ENCODE results near the gene NRG3. TPM values are rescaled to one million over a fixed set of nuclear protein-coding genes. Genes with fewer than 3 reads are reported as not detected.
A peak's percentile ranks its signal among the peaks of the same experiment; 100 is the strongest.
"Not testable (repeated sequence)": the region's sequence is repeated elsewhere in the genome, so short reads cannot be mapped to it uniquely, and the experiment has no call there.

NRG3 gene
- total RNA-seq, 1 experiment from 2014 or later, result not detected

DNA sequence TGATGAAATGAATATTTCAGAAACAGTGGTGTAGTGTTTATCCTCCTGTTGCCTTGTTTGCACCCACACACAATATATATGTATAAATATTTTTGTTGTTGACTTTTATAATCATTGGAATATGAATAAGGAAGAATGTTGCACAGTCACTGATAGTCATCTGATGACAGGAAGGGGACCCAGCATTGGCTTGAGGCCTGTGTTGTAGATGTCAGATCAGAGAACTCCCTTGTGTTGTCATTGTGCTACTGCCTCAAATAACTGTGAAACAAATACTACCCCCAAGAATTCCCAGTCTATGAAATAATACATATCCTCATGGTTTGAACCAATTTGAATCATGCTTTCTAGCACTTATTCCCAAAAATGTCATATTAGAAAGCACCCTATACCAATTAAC is 84.0 kb downstream of the NRG3 start:
- no peak for DNase-seq (ENCODE audit: low spot score)

DNA sequence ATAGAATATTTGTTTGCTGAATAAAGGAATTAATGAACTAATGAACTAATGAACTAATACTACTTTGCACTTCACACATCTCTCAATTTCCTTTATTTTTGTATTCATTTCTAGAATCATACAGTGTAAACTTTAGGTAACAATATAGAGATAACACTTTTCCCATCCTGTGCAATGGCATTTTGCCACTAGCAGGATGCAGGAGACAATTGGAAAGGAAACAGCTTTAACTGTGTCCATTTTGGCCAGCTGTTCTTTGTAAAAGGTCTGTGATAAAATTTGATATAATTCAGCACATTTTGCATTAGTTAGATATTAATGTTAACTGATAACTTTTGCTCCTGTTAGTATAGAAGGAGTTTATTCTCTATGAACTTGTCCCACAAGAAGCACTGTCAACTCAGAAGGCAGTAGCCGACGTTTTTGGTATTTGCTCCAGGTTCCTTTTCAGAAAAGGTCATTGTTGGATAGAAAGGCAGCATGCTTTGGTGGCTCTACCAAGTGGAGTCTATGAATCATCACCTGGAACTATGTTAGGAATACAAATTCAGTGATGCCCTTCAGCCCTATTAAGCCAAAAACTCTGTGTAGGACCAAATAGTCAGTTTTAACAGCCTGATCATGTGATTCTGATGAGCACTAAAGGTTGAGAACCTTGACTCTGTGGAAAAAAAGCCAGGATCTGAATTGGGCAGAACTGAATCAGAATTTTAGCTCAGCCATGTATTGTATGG is 86.6 kb downstream of the NRG3 start:
- no peak for DNase-seq (ENCODE audit: low spot score)

DNA sequence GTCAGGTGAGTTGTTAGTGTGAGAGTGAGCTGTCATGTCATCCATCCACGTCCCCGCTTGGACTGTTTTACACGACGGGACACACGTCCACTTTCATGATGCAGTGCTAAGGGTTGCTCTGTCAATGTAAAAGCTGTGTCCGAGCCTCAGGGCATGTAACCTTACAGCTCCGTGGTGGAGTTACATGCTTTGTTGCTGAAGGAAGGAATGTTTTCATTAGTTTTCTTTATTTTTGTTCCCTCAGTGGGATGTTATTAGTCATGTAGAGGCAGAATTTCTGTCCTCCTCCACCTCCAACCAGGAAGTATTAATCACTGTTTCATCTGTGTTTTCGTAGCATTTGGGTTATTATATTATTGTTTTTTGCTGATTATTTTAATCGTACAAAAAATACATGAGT is 88.6 kb downstream of the NRG3 start:
- DNase-seq (ENCODE audit: low spot score), result no peak

DNA sequence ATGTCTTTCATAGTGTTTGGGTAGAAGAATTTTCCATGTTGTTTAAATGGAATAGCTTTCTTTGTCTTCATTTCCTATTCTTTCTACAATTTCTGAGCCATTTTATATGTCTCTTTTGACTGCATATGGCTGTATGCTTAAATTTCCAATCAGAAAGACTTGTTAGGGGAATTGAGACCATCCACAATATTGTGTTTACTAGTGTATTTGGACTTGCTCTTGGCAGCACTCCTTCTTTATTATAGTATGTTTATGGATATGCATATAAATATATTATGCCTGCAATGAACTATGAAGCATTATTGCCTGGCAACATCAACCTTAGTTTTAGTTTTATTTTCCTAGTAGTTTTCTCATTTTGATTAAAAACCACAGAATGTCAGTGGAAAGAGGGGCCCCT is 92.7 kb downstream of the NRG3 start:
- no peak for DNase-seq (ENCODE audit: low spot score)

DNA sequence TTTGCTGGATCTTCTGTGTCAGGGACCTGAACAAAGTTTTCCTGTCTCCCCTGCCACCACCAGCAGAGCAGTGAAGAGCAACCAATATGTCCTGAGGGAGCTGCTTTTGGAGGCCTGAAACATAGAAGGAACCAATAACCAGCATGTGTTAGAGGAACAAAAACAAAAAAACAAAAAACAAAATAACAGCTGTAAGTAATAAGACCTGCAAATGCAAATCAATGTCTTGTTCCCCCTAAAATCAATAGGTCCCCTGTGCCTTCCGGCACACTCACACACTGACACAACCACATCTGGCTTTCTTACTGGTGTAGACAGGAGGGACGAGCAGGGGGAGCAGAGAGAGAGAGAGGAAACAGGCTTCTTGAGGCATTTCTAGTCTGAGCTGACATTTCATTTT is 94.1 kb downstream of the NRG3 start:
- no peak for DNase-seq (ENCODE audit: low spot score)

DNA sequence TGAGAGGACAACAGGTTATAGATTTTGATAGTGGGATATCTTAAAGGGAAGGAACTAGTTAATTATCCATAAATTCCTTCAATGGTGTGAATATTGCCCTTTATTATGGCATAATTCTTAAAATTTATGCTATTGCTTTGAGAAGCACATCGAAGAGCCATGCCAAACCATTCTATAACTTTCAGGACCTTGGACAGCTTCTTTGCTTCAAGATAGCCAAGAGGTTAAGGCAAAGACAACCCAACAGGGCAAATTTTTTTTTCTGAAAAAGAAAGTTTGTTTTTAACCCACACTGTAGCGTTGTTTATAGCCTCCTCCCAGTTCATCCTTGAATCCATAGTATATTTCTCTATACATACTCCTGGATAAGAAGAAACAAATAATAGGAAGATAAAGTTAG is 103.2 kb downstream of the NRG3 start:
- peak; percentile 18 for DNase-seq (ENCODE audit: low spot score)

DNA sequence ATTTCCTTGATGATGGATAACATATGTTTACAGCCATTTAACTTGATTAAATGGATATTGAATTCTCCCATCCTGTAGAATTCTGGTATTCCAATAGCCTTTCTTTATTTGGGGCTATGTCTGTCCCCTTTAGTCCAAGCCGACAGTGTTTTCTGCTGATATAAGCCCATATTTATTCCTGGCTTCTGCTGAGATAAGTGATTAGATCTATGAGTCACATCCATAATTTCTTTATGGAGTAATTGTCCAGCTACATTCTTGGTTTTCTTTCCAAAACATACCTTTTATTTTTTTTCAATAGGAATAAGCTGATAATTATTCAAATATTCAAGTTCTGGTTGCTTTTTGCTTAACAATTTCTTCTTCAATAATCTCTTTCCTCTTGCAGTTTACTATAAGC is 106.7 kb downstream of the NRG3 start:
- no peak for DNase-seq (ENCODE audit: low spot score)

DNA sequence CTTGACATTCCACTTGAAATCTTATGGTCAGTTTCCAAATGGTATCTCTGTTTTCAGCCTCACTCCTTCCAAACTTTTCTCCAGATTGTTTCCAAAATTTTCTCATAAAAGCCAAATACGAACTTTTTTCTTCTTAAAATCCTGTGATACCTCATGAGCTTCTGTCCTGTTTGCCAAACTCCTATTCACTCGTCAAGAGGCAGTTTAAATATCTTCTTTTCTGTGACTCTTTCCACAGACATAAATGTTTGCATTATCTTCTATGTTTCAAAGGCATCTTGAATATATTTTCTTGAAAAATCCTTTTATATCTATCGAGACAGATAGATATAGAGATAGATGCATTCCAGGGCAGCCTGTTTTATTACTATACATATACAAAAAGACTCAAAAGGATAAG is 109.4 kb downstream of the NRG3 start:
- DNase-seq (ENCODE audit: low spot score), result no peak

DNA sequence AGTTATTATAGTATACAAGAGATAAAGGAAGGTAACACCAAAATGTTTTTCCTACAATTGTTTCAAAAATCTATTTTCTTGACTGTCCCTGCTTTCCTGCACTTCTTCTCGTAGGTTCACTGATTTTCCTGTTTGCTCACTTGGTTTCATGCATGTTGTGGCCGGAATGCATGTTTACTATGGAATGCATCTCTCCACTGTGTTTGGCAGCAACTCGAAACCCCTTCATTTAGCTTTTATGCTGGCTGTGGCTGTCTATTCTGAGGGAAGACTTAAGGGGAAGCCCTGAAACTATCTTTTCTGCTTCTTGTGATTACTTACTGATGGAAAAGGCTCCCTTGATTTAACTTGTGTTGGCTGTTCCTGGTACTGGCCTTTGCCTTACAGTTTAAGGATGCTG is 120.3 kb downstream of the NRG3 start:
- DNase-seq (ENCODE audit: low spot score), result no peak

DNA sequence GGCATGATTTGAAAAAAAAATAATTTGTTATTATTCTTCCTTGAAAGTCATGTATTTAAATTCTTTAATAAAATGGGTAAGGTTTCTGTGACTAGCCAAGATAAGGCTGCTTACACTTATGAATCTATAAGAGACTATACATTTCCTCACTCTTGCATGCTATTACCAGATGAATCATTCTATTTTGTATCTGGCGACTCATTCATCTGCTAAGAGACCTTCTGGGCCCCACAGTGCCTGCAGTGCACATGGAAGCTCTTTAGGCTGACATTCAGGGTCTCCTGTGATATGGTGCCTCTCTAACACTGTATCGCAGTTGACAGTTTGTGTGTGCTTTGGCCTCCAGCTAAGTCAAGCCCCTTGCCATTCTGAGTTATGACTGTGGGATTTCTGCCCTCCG is 121.9 kb downstream of the NRG3 start:
- no peak for DNase-seq (ENCODE audit: low spot score)

DNA sequence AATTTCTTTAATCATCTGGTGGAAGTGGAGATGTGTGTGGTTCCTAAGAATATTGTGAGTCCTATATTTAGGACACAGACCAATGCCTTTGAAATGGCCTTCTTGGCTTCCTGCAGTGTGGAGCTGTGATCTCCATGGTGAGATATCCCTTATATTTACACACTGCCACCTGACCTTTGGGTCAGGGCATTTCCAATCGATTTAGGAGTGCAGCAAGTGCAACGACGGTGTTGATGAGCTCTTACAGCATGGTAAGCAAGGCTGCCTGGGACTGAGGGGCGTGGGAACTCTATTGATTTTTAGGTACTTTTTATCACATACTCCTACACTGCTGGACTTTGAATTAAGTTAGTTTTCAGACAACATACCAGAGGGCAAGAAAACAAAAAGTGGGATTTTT is 146.0 kb downstream of the NRG3 start:
- no peak for DNase-seq (ENCODE audit: low spot score)

DNA sequence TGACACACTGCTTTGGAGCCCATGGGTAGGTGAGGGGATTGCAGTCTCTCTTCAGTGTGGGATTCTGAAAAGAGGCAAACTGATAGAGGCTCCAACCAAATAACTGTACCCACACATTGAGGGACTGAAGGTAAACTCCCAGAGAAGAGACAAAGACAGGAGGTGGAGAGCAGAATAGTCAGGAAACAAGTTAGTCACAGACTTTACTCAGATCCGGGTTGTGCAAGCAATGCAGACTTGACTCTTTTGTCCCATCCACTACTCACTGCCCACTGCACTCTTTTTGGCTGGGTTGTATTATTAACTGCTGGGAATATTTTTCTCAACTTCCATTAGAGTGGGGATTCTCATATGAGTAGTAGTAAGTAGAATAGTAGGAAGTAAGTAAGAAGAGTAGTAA is 152.7 kb downstream of the NRG3 start:
- no peak for DNase-seq (ENCODE audit: low spot score)

DNA sequence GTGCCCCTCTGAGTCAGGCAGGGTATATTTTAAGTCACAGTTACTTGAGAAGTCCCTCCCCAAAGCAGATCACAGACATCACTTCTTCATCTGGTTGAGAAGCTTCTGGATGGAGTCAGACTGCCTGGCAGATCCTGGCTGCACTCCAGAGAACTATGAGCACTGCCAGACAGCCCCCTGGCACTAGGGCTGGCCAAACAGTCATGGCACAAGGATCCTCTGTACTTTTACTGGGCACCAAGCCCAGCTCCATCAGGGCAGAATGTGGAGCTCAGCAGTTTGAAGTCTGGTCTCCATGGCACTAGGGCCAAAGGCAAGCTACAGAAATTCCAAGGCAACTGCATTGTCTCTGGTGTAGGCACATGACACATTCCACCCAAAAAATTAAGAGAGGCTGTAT is 162.1 kb downstream of the NRG3 start:
- DNase-seq (ENCODE audit: low spot score), result peak; percentile 4

DNA sequence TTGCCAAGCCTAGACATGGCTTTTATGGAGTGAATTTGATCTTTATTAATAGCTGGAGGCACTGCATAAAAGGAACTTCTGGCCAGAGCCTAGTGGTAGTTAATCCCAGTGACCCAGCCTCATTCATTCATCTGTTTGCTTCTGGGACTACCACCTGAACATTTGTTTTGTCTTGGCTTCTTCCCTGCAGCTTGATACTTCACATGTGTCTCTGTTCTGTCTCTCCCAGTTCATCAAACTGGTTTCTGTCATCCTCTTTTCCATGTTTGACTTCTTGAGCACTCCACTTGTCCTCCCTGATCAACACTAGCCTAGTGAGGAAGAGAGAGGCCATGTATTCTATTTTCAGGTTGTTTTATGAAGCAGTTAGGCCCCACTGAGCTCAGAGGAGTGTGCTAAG is 163.6 kb downstream of the NRG3 start:
- DNase-seq (ENCODE audit: low spot score), result no peak

DNA sequence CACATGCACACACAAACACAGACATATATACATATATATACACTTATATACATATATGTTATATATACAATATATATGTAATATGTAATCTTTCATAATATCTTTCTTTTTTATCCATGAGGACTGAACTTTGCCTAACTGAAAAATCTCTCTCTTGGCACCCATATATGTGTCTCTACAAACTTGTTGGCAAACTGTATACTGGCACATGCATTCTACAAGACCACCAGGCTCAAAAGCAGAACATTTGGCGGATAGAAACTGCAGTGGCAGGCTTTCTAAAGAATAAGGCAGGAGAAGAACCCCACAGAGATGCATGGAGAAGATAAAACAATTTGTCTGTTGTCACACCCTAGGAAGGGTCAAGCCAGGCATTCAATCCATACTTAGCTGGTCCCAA is 165.3 kb downstream of the NRG3 start:
- DNase-seq (ENCODE audit: low spot score), result no peak

DNA sequence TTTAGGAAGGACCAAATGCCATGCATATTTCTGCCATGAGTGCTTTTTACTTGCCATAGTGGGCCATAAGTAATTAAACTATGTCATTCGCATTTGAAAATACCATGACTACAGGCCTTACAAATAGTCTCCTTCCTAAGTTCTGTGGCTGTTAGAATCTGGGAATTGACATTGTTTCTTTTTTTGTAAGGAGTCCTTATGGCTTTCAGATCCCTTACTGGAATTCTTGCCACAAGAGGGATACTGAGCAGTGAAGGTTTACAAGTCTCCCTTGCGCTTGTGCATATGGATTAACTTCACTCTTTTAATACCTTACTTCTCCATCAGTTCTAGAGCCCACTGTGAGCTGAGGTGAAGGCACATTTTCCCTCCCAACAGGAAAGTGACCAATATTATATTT is 166.0 kb downstream of the NRG3 start:
- no peak for DNase-seq (ENCODE audit: low spot score)

DNA sequence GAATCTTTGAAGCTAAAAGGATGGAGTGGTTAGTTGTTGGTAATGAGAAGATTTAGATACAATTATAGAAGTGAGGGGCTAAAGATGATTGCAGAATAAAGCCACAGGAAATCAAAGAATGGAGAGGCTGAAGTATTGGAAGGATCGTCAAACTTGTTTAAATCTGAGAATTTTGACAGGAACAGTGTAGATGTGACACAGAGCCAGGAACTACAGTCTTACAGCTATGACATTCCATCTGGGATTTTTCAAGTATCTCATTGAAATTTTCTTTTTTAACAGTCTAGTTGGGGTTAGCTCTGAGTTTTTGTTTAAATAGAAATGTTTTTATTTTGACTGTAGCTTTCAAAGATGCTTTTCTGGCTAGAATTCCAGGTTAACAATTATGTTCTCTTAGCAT is 181.4 kb downstream of the NRG3 start:
- DNase-seq (ENCODE audit: low spot score), result no peak

DNA sequence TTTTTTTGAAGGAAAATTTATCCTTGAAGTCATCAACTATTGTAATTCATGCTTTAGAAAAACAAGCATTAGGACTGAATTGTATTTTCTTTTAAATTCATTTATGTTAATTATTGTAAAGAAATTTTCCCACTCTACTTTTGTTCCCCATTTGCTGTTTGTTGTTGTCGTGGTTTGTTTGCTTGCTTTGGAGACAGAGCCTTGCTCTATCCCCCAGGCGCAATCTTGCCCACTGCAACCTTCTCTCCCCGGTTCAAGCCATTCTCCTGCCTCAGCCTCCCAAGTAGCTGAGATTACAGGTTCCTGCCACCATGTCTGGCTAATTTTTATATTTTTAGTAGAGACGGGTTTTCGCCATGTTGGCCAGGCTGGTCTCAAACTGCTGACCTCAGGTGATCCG is 192.2 kb downstream of the NRG3 start:
- not testable (repeated sequence) for DNase-seq (ENCODE audit: low spot score)

DNA sequence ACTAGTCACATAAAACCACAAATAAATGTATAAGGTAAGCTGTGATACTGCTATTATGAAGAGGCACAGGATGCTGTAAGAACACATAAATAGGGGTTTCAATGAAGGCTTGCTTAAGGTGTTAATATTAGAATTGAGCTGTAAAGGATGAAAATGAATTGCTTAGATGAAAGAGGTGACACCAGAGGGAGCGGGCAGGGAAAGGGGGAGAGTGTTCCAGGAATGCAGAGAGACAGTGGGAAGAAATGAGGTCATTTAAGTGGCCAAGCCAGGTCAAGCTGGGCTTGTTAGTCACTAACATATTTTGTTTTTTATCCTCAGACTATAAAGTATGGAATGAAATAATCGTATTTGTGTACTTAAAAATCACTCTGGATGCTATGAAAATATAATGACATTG is 193.5 kb downstream of the NRG3 start:
- DNase-seq (ENCODE audit: low spot score), result no peak

DNA sequence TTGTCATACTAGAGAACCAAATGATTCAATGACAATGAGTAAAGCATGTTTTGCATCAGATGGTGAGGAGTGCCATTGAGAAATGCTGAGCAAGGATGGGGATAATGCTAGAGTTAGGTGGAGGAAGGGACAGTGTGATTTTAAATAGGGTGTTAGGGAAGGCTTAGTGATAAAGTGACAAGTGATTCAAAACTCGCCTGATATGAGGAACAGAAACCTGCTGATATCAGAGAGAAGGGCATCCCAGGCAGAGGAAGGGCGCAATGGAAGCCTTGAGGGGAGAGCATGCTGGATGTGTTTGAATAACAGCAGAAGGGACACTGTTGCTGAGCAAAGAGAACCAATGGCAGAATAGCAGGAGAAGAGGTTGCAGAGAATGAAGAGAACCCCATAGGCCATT is 196.2 kb downstream of the NRG3 start:
- DNase-seq (ENCODE audit: low spot score), result no peak

DNA sequence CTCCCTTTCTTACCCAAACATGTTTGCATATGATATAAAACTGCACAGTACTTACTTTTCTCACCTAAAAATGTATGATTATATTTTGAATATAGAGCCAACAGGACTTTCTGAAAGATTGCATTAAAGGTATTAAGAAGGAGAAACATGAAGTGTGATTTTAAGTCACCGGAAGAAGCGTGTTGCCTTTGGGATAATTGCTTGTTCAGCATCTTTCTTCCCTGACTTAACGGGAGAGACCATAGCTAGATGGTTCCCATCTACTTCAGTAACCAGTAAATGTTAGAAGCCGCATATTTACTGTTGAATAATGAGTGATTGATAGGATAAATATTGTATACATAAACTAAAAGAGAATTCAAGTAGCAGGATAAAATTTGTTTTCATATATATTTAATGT is 197.1 kb downstream of the NRG3 start:
- DNase-seq (ENCODE audit: low spot score), result no peak

DNA sequence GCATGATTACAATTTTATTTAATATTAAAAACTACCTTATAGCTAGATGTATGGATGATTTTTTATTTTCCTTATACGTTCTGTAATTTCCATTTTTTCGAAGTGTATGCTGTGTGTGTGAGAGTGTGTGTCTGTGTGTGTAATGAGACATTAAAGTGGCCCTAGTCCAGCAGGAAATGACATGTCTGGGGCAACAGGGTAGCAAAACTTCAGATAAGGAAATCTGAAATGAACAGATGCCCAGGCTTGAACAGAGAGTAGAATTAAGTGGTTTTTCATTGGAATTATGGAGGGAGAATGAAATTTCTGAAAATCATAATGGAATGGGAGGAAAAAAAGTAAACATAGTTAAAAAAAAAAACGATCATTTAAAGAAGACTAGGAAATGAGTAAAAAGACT is 200.6 kb downstream of the NRG3 start:
- no peak for DNase-seq (ENCODE audit: low spot score)

DNA sequence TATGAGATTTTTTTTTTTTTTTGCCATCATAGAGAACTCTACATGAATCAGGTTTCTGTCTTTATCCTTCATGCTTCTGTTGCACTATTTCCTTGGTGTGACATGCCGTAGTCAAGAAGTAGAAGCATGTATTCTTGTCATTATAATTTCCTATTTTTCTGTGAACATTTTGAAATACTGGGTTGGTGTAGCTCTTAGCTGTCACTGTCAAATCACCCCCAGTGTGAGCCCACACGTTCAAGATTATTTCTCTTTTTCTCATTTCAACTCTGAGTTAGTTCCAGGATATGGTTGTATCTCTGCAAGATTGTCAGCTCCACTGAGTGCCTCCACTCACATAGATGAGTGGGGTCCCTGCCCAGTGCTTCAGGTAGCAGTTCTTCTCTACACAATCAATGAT is 209.5 kb downstream of the NRG3 start:
- DNase-seq (ENCODE audit: low spot score), result no peak

DNA sequence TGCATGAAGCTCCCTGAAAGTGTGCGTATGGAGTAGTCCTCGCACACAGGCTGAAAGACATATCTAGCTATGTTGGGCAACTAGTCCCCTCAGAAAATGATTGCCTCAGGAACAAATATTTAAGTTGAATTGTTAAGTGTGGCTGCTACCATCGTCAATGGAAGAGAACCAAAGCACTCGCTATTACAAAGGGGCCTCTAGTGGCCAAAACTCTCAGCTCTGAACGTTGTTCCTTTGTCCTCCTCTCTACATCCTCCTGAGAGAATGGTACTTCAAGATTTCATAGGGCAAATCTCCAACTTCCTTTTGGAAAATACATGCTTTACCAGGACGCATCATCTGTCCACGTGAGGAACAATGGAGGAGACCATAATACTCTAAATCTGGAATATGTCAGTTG is 209.9 kb downstream of the NRG3 start:
- DNase-seq (ENCODE audit: low spot score), result no peak

DNA sequence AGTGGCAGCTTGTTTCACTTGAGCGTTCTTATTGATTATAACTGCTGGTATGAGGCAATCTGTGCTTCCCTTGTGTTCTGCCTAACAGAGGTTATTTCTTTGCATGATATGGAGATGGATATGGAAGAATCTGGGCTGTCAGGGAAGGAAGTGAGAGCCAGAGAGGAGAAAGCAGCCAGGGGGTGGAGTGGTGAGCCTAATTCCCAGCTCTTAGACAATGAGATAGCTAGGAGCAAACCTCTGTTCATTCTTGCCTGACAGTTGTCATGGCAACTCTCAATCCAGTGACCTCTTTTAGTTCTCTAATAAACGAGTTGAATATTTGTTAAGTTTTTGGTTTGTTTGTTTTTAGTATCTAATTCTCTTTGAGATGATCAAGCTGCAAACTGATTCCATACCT is 214.3 kb downstream of the NRG3 start:
- DNase-seq (ENCODE audit: low spot score), result no peak

All from H4 (cell line).